HepG2 (cell line): ENCODE results near the gene RAB3GAP1. TPM values are rescaled to one million over a fixed set of nuclear protein-coding genes. Genes with fewer than 3 reads are reported as not detected.

Source experiments
- ATAC-seq: fragments of 200-7000 bp; cut with Tn5 transposase; 3 replicates; pipeline ENCODE4 v1.9.1; 2020; ENCODE audit warnings: mild to moderate bottlenecking, moderate library complexity
- BruUV-seq: library from RNA; stranded (reverse); fragments of 400-500 nt; replicated peaks from 2 replicates; lab custom pipeline; 2021; lab: Mats Ljungman, UMichigan
- CTCF ChIA-PET: fragments of 300-600 bp; formaldehyde crosslinking; extraction: SDS; loops from one replicate; lab custom pipeline; 2021; ENCODE audit warnings: low total read pairs, inconsistent platforms, low intra/inter-chr PET ratio; lab: Yijun Ruan, JAX
- POLR2A ChIA-PET: fragments of 350-600 bp; sonication (Branson Sonifier 250); formaldehyde crosslinking; loops from one replicate; lab custom pipeline; 2020; ENCODE audit warnings: antibody characterized with exemption, inconsistent platforms; lab: Yijun Ruan, JAX
- DNase-seq: peaks from one replicate; pipeline ENCODE4 v3.0.0-alpha.2; 2015; ENCODE audit warnings: low spot score
- FAIRE-seq: peaks from 3 replicates; lab custom pipeline; 2011; peaks lifted over from hg19 to GRCh38; lab: Jason Lieb, UNC
- H2AFZ ChIP-seq: one replicate; pipeline ENCODE4 v1.6.1; 2011; ENCODE audit warnings: low read length, inconsistent platforms
- H3K27ac ChIP-seq: fragments of 300-600 bp; 3 replicates; pipeline ENCODE4 v1.8.0; 2011; ENCODE audit warnings: mixed run types, mild to moderate bottlenecking, mixed read lengths, low read length, inconsistent platforms; ENCODE audit not compliant: insufficient read depth; ENCODE audit errors: extremely low read length
- H3K27me3 ChIP-seq, 2 experiments: fragments of 200-600 bp in 1 of 2; 2 replicates in 1 of 2; 3 replicates in 1 of 2; pipeline versions ENCODE4 v1.6.0 to v1.8.0; 2011; ENCODE audit warnings: low read length in 2 of 2, mild to moderate bottlenecking in 2 of 2, moderate library complexity in 2 of 2, inconsistent platforms in 1 of 2; ENCODE audit not compliant: insufficient read depth in 2 of 2, control insufficient read depth in 1 of 2
- H3K36me3 ChIP-seq, 2 experiments: fragments of 200-600 bp in 1 of 2; replicated peaks in 1 of 2; 2 replicates in 1 of 2; 3 replicates in 1 of 2; pipeline versions ENCODE4 v1.5.1 to v1.8.0; 2011; ENCODE audit warnings: low read length in 2 of 2, inconsistent platforms in 1 of 2; ENCODE audit not compliant: insufficient read depth in 2 of 2, control insufficient read depth in 1 of 2
- H3K4me1 ChIP-seq: 2 replicates; pipeline ENCODE4 v1.5.1; 2012; ENCODE audit warnings: low read length, inconsistent platforms; ENCODE audit not compliant: insufficient read depth
- H3K4me2 ChIP-seq: 2 replicates; pipeline ENCODE4 v1.6.0; 2011; ENCODE audit warnings: low read depth, low read length, inconsistent platforms
- H3K4me3 ChIP-seq, 3 experiments: fragments of 200-600 bp in 1 of 3; sonication (generic), shearing (Covaris generic) in 1 of 3; replicated peaks in 1 of 3; 2 replicates each; pipeline ENCODE4 v1.5.1; 2011 to 2016; ENCODE audit warnings: low read length in 3 of 3, inconsistent platforms in 2 of 3, low read depth in 2 of 3, mild to moderate bottlenecking in 2 of 3, control low read depth in 1 of 3, mixed read lengths in 1 of 3; ENCODE audit not compliant: insufficient read depth in 1 of 3
- H3K79me2 ChIP-seq: one replicate; pipeline ENCODE4 v1.6.1; 2011; ENCODE audit warnings: low read length, inconsistent platforms; ENCODE audit not compliant: insufficient read depth
- H3K9ac ChIP-seq: 2 replicates; pipeline ENCODE4 v1.6.0; 2011; ENCODE audit warnings: mild to moderate bottlenecking, low read depth, low read length, inconsistent platforms; ENCODE audit not compliant: insufficient read depth
- H3K9me3 ChIP-seq: 2 replicates; pipeline ENCODE4 v1.5.1; 2012; ENCODE audit warnings: mild to moderate bottlenecking, low read length
- H4K20me1 ChIP-seq: 2 replicates; pipeline ENCODE4 v1.6.0; 2011; ENCODE audit warnings: inconsistent platforms, mild to moderate bottlenecking, low read length, moderate library complexity; ENCODE audit not compliant: insufficient read depth
- HMG20A ChIP-seq: IDR thresholded peaks from 2 replicates; pipeline ENCODE4 v1.6.1; 2016; ENCODE audit warnings: borderline replicate concordance
- HOXA5 ChIP-seq: sonication (generic); formaldehyde crosslinking; IDR thresholded peaks from 2 replicates; pipeline ENCODE4 v1.4.0; 2020; ENCODE audit warnings: missing genetic modification reagents
- NFKBIZ ChIP-seq: IDR thresholded peaks from 2 replicates; pipeline ENCODE4 v1.6.1; 2018; ENCODE audit warnings: missing genetic modification reagents, missing compliant biosample characterization
- POLR2AphosphoS5 ChIP-seq: IDR thresholded peaks from 2 replicates; pipeline ENCODE4 v1.6.1; 2012; ENCODE audit warnings: low read depth, low read length
- SMC3 ChIP-seq: IDR thresholded peaks from 2 replicates; pipeline ENCODE4 v1.6.1; 2011; ENCODE audit warnings: low read length, improper control_type of control experiment
- SP140L ChIP-seq: sonication (generic); formaldehyde crosslinking; IDR thresholded peaks from 2 replicates; pipeline ENCODE4 v1.4.0; 2020; ENCODE audit warnings: missing genetic modification reagents, borderline replicate concordance
- SP4 ChIP-seq: sonication (generic); formaldehyde crosslinking; IDR thresholded peaks from 2 replicates; pipeline ENCODE4 v1.8.1; 2023; ENCODE audit warnings: mild to moderate bottlenecking, missing genetic modification reagents
- TBX3 ChIP-seq: fragments of 450-650 bp; IDR thresholded peaks from 2 replicates; pipeline ENCODE4 v1.6.1; 2017; ENCODE audit warnings: antibody characterized with exemption, mild to moderate bottlenecking, inconsistent platforms, borderline replicate concordance
- ZC3H4 ChIP-seq: sonication (generic); formaldehyde crosslinking; IDR thresholded peaks from 2 replicates; pipeline ENCODE4 v1.4.0; 2020; ENCODE audit warnings: missing genetic modification reagents, borderline replicate concordance
- ZNF10 ChIP-seq: sonication (generic); formaldehyde crosslinking; IDR thresholded peaks from 2 replicates; pipeline ENCODE4 v1.4.0; 2020; ENCODE audit warnings: mild to moderate bottlenecking, low read depth, missing genetic modification reagents, borderline replicate concordance
- ZNF713 ChIP-seq: sonication (generic); formaldehyde crosslinking; IDR thresholded peaks from 2 replicates; pipeline ENCODE4 v1.4.0; 2020; ENCODE audit warnings: mild to moderate bottlenecking, missing genetic modification reagents
- ZNF788 ChIP-seq: sonication (generic); formaldehyde crosslinking; IDR thresholded peaks from 2 replicates; pipeline ENCODE4 v1.5.0; 2020; ENCODE audit warnings: mild to moderate bottlenecking, missing genetic modification reagents, borderline replicate concordance
- ZNF878 ChIP-seq: sonication (generic); formaldehyde crosslinking; IDR thresholded peaks from 2 replicates; pipeline ENCODE4 v1.8.1; 2023; ENCODE audit warnings: mild to moderate bottlenecking, missing genetic modification reagents, moderate library complexity
- WGBS: methylation state at CpG from one replicate; pipeline ENCODE4 v1.1.6; 2017; ENCODE audit warnings: low lambda C conversion rate; 5-methylcytosine and 5-hydroxymethylcytosine counted together
- in situ Hi-C: cut with HindIII; loops from 2 replicates; pipeline ENCODE4 v1.10.0; 2017; ENCODE audit warnings: low pct_unique_long_range_greater_than_20kb; ENCODE audit not compliant: extremely low pct_ligation_motif_present
- intact Hi-C: fragments of 100-400 bp; cut with micrococcal nuclease; formaldehyde crosslinking; loops from one replicate; pipeline ENCODE4 v1.10.0; 2022; ENCODE audit not compliant: unreplicated experiment
- polyA plus RNA-seq, 8 experiments: library from polyadenylated mRNA; depleted of rRNA in 3 of 8; stranded (reverse) in 7 of 8; unstranded in 1 of 8; fragments of >200 nt; fragmentation: Illumina TruSeq in 4 of 8; extraction: Trizol in 4 of 8; gene quantifications; 2 replicates each; pipeline versions ENCODE4 v1.2.1 to v1.2.3, GENCODE V29; 2011 to 2016; ENCODE audit warnings: low read depth in 4 of 8, missing spikeins in 1 of 8, mixed read lengths in 1 of 8; ENCODE audit not compliant: insufficient read depth in 1 of 8
- total RNA-seq, 5 experiments: library from RNA; depleted of rRNA; stranded (reverse); fragments of >200 nt; fragmentation: Illumina TruSeq; extraction: Trizol; gene quantifications; 2 replicates each; pipeline ENCODE4 v1.2.3, GENCODE V29; 2016; ENCODE audit warnings: low read depth in 1 of 5
- TF ChIP-seq, protein P1 (sequence below): sonication (generic); formaldehyde crosslinking; IDR thresholded peaks from 2 replicates; pipeline ENCODE4 v1.5.1; 2020; ENCODE audit warnings: mild to moderate bottlenecking, missing genetic modification reagents
- TF ChIP-seq, protein P2 (sequence below): IDR thresholded peaks from 2 replicates; pipeline ENCODE4 v1.6.1; 2016; ENCODE audit warnings: missing biosample characterization, missing genetic modification reagents, low read depth
- TF ChIP-seq, protein P3 (sequence below): sonication (generic); formaldehyde crosslinking; IDR thresholded peaks from 2 replicates; pipeline ENCODE4 v1.9.0; 2021; ENCODE audit warnings: missing genetic modification reagents, mild to moderate bottlenecking, borderline replicate concordance
- TF ChIP-seq, protein P4 (sequence below): sonication (generic); formaldehyde crosslinking; IDR thresholded peaks from 2 replicates; pipeline ENCODE4 v1.4.0; 2020; ENCODE audit warnings: mild to moderate bottlenecking, low read depth, missing genetic modification reagents
- TF ChIP-seq, protein P5 (sequence below): sonication (generic); formaldehyde crosslinking; IDR thresholded peaks from 2 replicates; pipeline ENCODE4 v1.5.0; 2020; ENCODE audit warnings: missing genetic modification reagents, mild to moderate bottlenecking, borderline replicate concordance

Gene RAB3GAP1
- total and polyA plus RNA-seq, 2 of the 13 experiments (the other 11 are each of a cell fraction or from before 2014, with no cell fraction given) = 15.2 to 48.8 TPM

DNA sequence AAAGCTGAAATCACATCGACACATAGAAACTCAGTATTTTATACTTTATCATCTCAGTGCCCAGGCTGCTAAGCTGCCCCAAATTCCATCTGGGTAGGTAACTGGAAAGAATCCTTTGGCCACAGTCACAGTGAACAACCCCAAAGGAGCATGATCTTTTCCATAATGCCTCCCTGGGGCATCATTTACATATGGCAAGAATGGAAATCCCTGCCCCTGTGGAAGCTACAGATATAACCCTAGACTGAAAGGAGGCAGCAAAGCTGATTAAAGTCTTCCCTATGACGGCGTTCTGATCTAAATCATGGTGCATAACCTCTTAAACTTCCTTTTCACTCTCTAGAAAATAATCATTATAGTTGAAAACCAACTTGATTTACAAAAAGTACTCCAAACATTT, 46.3 kb upstream of the RAB3GAP1 start:
- WGBS = 29% methylated on average over 3 of the region's 3 CpGs
- ChIA-PET POLR2A (no interaction called here), CTCF (no interaction called here)
- Histone ChIP-seq H3K27ac (no peak overlapping the region), H4K20me1 (no peaks in the 10 kb centered on the region), H3K4me1 (peaks cover 6% of the 10 kb centered on the region), H3K4me3 (no peak overlapping the region), H3K27me3 (peaks cover 0 to 10% of the 10 kb centered on the region in 2 experiments; a peak in 2 of 5 replicates), H3K36me3 (no peaks in the 10 kb centered on the region), H3K4me2 (no peak overlapping the region), H3K9ac (no peak overlapping the region), H2AFZ (no peak overlapping the region), H3K79me2 (no peaks in the 10 kb centered on the region), H3K9me3 (no peaks in the 10 kb centered on the region)
- DNase-seq = no peak
- in situ Hi-C loops = no loop called here
- no peak for FAIRE-seq
- no peak for ATAC-seq
- intact Hi-C loops = loop anchor here (2.0 to 10.0 kb wide), 2 partner anchors 529 to 791 kb away; partner anchors contain the start of genes R3HDM1 and ZRANB3
- BruUV-seq = no TSS peak
- TF ChIP-seq, protein P1, sequence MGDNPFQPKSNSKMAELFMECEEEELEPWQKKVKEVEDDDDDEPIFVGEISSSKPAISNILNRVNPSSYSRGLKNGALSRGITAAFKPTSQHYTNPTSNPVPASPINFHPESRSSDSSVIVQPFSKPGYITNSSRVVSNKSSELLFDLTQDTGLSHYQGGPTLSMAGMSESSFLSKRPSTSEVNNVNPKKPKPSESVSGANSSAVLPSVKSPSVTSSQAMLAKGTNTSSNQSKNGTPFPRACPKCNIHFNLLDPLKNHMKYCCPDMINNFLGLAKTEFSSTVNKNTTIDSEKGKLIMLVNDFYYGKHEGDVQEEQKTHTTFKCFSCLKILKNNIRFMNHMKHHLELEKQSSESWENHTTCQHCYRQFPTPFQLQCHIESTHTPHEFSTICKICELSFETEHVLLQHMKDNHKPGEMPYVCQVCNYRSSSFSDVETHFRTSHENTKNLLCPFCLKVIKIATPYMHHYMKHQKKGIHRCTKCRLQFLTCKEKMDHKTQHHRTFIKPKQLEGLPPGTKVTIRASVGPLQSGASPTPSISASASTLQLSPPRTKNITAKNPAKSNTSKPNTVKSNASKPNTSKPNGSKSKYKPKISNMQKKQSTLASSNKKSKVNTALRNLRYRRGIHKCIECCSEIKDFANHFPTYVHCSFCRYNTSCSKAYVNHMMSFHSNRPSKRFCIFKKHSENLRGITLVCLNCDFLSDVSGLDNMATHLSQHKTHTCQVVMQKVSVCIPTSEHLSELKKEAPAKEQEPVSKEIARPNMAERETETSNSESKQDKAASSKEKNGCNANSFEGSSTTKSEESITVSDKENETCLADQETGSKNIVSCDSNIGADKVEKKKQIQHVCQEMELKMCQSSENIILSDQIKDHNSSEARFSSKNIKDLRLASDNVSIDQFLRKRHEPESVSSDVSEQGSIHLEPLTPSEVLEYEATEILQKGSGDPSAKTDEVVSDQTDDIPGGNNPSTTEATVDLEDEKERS (CRISPR knock-in tag) = no peak
- no peak for TF ChIP-seq HOXA5 (CRISPR knock-in tag)
- no peak for TF ChIP-seq ZNF788 (CRISPR knock-in tag)
- no peak for TF ChIP-seq POLR2AphosphoS5
- TF ChIP-seq SMC3 = no peak
- TF ChIP-seq ZNF10 (CRISPR knock-in tag) = no peak
- TF ChIP-seq NFKBIZ = no peak
- TF ChIP-seq ZNF713 (CRISPR knock-in tag) = no peak
- no peak for TF ChIP-seq TBX3
- TF ChIP-seq ZC3H4 = no peak
- TF ChIP-seq, protein P2, sequence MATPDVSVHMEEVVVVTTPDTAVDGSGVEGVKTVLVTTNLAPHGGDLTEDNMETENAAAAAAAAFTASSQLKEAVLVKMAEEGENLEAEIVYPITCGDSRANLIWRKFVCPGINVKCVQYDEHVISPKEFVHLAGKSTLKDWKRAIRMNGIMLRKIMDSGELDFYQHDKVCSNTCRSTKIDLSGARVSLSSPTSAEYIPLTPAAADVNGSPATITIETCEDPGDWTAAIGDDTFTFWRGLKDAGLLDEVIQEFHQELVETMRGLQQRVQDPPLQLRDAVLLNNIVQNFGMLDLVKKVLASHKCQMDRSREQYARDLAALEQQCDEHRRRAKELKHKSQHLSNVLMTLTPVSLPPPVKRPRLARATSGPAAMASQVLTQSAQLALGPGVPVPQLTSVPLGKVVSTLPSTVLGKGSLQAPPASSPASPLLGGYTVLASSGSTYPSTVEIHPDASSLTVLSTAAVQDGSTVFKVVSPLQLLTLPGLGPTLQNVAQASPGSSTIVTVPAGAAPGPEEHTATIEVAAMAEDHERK = no peak
- TF ChIP-seq HMG20A (CRISPR knock-in tag) = no peak
- TF ChIP-seq, protein P3, sequence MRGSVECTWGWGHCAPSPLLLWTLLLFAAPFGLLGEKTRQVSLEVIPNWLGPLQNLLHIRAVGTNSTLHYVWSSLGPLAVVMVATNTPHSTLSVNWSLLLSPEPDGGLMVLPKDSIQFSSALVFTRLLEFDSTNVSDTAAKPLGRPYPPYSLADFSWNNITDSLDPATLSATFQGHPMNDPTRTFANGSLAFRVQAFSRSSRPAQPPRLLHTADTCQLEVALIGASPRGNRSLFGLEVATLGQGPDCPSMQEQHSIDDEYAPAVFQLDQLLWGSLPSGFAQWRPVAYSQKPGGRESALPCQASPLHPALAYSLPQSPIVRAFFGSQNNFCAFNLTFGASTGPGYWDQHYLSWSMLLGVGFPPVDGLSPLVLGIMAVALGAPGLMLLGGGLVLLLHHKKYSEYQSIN (CRISPR knock-in tag) = no peak
- no peak for TF ChIP-seq SP4 (CRISPR knock-in tag)
- no peak for TF ChIP-seq ZNF878 (CRISPR knock-in tag)
- TF ChIP-seq, protein P4, sequence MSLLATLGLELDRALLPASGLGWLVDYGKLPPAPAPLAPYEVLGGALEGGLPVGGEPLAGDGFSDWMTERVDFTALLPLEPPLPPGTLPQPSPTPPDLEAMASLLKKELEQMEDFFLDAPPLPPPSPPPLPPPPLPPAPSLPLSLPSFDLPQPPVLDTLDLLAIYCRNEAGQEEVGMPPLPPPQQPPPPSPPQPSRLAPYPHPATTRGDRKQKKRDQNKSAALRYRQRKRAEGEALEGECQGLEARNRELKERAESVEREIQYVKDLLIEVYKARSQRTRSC (CRISPR knock-in tag) = no peak
- TF ChIP-seq SP140L = no peak
- TF ChIP-seq, protein P5, sequence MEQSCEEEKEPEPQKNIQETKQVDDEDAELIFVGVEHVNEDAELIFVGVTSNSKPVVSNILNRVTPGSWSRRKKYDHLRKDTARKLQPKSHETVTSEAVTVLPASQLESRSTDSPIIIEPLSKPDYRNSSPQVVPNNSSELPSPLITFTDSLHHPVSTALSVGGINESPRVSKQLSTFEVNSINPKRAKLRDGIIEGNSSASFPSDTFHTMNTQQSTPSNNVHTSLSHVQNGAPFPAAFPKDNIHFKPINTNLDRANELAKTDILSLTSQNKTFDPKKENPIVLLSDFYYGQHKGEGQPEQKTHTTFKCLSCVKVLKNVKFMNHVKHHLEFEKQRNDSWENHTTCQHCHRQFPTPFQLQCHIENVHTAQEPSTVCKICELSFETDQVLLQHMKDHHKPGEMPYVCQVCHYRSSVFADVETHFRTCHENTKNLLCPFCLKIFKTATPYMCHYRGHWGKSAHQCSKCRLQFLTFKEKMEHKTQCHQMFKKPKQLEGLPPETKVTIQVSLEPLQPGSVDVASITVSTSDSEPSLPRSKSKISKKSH (CRISPR knock-in tag) = no peak
